GM06990 (cell line): Measurements from ENCODE around the gene JPH2.
A peak's percentile ranks its signal among the peaks of the same experiment; 100 is the strongest.

Source experiments
- DNase-seq: peaks from one replicate; pipeline ENCODE4 v3.0.0-alpha.2; 2011; ENCODE audit not compliant: insufficient read length; ENCODE audit errors: extremely low read depth
- H3K27me3 ChIP-seq: replicated peaks from 2 replicates; pipeline ENCODE4 v1.6.0; 2011; ENCODE audit warnings: low read length; ENCODE audit not compliant: control insufficient read depth, insufficient read depth
- H3K36me3 ChIP-seq: 2 replicates; pipeline ENCODE4 v1.5.1; 2011; ENCODE audit warnings: low read length; ENCODE audit not compliant: control insufficient read depth, insufficient read depth
- H3K4me3 ChIP-seq: replicated peaks from 2 replicates; pipeline ENCODE4 v1.5.1; 2011; ENCODE audit warnings: low read depth, mild to moderate bottlenecking, control low read depth, low read length
- TF ChIP-seq, protein P1 (sequence below): IDR thresholded peaks from 2 replicates; pipeline ENCODE4 v1.5.1; 2011; ENCODE audit warnings: low read length, control low read depth, mild to moderate bottlenecking, inconsistent platforms; ENCODE audit not compliant: insufficient read depth, poor library complexity, severe bottlenecking

The JPH2 gene

DNA sequence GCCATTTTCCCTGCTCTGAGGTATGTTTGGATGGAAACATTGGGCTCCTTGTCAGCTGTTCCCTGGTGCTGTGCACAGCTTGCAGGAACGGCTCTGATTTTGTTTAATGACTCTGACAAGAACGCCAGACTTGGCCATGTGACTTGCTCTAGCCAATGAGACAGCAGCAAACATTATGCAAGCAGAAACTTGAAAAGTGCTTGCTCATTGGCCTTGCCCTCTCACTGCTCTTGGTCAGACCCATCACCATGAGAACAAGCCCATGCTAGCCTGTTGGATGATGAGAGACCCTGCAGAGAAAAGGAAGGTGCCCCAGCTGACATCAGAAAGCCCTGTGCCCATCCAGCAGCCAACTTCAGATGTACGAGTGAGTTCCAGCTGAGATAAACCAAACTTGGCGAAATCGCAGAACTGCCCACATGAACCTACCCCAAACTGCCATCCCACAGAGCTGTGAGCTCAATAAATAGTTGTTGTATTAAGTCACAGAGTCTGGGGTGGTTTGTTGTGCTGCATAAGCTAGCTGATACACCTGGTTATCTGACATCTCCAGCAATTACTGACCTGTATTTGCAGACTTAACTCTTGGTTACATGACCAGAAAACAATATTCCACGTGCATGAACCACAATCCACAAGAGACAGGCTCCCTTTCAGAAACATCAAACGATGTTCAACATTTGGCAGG is 96.9 kb downstream of the JPH2 start:
- no peaks in the 10 kb centered on the region for H3K27me3 ChIP-seq
- peak overlapping the region; percentile 26; the same call in 1 of the 2 replicates for H3K4me3 ChIP-seq
- TF ChIP-seq, protein P1, sequence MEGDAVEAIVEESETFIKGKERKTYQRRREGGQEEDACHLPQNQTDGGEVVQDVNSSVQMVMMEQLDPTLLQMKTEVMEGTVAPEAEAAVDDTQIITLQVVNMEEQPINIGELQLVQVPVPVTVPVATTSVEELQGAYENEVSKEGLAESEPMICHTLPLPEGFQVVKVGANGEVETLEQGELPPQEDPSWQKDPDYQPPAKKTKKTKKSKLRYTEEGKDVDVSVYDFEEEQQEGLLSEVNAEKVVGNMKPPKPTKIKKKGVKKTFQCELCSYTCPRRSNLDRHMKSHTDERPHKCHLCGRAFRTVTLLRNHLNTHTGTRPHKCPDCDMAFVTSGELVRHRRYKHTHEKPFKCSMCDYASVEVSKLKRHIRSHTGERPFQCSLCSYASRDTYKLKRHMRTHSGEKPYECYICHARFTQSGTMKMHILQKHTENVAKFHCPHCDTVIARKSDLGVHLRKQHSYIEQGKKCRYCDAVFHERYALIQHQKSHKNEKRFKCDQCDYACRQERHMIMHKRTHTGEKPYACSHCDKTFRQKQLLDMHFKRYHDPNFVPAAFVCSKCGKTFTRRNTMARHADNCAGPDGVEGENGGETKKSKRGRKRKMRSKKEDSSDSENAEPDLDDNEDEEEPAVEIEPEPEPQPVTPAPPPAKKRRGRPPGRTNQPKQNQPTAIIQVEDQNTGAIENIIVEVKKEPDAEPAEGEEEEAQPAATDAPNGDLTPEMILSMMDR = no peak
- no peaks in the 10 kb centered on the region for H3K36me3 ChIP-seq
- DNase-seq = no peak

- Histone ChIP-seq H3K27me3 (no peaks in the 10 kb centered on the region), H3K4me3 (no peak overlapping the region), H3K36me3 (no peaks in the 10 kb centered on the region)
- TF ChIP-seq, protein P1 = no peak
- no peak for DNase-seq
Observed at GRCh38 chr20:44087857-44088120, 99.2 kb downstream of the JPH2 start.

DNA sequence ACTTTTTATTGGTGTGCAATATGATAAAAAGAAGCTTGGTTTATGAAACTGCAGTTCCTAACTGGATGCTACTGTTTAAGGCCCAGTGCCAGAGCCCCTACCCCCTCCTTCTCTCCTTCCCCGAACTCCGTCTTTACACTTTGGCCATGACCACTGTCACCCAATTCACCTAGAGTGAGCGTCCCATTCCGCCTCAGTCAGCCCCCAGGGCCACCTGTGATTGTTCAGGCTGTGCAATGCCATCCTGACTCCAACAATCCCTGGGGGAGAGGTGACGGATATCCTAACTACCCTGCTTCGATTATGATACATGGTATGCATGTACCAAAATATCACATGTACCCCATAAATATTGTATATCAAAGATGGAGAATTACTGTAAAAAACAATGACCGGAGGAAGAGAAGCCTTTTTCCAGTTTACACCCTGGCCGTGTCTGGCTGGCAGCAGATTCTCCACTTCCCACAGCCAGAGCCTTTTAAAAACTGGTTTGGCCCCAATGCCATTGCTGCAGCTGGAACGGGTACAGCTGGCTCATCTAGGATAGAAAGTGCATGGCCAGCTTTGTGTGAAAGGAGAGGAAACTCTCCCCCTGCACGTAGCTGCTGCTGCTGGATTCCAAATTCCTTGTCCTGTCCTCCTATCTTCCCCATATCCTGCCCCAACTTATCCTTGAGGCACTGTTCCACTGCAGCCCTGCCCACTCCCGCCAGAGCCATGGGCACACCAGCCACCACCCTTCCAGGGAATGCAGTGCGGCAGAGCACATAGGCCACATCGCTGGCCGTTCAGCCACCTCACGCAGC is 99.7 kb downstream of the JPH2 start:
- Histone ChIP-seq H3K4me3 (no peak overlapping the region), H3K27me3 (no peaks in the 10 kb centered on the region), H3K36me3 (no peaks in the 10 kb centered on the region)
- DNase-seq = no peak
- TF ChIP-seq, protein P1 = no peak

- no peak overlapping the region for H3K4me3 ChIP-seq
- H3K36me3 ChIP-seq = no peaks in the 10 kb centered on the region
- TF ChIP-seq, protein P1 = no peak
- no peaks in the 10 kb centered on the region for H3K27me3 ChIP-seq
- no peak for DNase-seq
Observed at GRCh38 chr20:44085616-44086434, 101.2 kb downstream of the JPH2 start.

- Histone ChIP-seq H3K27me3 (no peaks in the 10 kb centered on the region), H3K36me3 (no peaks in the 10 kb centered on the region), H3K4me3 (no peak overlapping the region)
- TF ChIP-seq, protein P1 = no peak
- no peak for DNase-seq
Observed at GRCh38 chr20:44084891-44085290, 102.1 kb downstream of the JPH2 start.
